ENCODE results near the gene C11orf98.

C11orf98 gene

GRCh38 chr11:62673196-62673525 is 8.2 kb upstream of the C11orf98 start:
- H3K4me3 ChIP-seq (ENCODE audit: low read depth, low read length) = no peak overlapping the region
- TF ChIP-seq, protein P1, sequence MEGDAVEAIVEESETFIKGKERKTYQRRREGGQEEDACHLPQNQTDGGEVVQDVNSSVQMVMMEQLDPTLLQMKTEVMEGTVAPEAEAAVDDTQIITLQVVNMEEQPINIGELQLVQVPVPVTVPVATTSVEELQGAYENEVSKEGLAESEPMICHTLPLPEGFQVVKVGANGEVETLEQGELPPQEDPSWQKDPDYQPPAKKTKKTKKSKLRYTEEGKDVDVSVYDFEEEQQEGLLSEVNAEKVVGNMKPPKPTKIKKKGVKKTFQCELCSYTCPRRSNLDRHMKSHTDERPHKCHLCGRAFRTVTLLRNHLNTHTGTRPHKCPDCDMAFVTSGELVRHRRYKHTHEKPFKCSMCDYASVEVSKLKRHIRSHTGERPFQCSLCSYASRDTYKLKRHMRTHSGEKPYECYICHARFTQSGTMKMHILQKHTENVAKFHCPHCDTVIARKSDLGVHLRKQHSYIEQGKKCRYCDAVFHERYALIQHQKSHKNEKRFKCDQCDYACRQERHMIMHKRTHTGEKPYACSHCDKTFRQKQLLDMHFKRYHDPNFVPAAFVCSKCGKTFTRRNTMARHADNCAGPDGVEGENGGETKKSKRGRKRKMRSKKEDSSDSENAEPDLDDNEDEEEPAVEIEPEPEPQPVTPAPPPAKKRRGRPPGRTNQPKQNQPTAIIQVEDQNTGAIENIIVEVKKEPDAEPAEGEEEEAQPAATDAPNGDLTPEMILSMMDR (IDR thresholded peaks at IDR 0.05; ENCODE audit: low read depth, low read length, missing control alignments) = no peak
- no peak for DNase-seq (ENCODE audit: low read depth)

- DNase-seq (ENCODE audit: low read depth) = peak; percentile 76
- H3K4me3 ChIP-seq (ENCODE audit: low read depth, low read length) = peak within 1 kb of the TSS; percentile 88
- TF ChIP-seq, protein P1 (IDR thresholded peaks at IDR 0.05; ENCODE audit: low read depth, low read length, missing control alignments) = no peak
These were observed 6.8 kb upstream of the C11orf98 start, which contains the start of the genes LBHD1 and UQCC3 for GRCh38 chr11:62671608-62672389. Gene LBHD1 (minus strand): TSS chr11:62672267. CDS start chr11:62670031, 2,236 bp downstream. Gene UQCC3 (plus strand): TSS chr11:62671673. CDS start chr11:62671746, 73 bp downstream.

GRCh38 chr11:62671236-62671607 is 6.2 kb upstream of the C11orf98 start:
- H3K4me3 ChIP-seq (ENCODE audit: low read depth, low read length) = peak overlapping the region; percentile 88
- DNase-seq (ENCODE audit: low read depth) = no peak
- TF ChIP-seq, protein P1 (IDR thresholded peaks at IDR 0.05; ENCODE audit: low read depth, low read length, missing control alignments) = no peak

DNA sequence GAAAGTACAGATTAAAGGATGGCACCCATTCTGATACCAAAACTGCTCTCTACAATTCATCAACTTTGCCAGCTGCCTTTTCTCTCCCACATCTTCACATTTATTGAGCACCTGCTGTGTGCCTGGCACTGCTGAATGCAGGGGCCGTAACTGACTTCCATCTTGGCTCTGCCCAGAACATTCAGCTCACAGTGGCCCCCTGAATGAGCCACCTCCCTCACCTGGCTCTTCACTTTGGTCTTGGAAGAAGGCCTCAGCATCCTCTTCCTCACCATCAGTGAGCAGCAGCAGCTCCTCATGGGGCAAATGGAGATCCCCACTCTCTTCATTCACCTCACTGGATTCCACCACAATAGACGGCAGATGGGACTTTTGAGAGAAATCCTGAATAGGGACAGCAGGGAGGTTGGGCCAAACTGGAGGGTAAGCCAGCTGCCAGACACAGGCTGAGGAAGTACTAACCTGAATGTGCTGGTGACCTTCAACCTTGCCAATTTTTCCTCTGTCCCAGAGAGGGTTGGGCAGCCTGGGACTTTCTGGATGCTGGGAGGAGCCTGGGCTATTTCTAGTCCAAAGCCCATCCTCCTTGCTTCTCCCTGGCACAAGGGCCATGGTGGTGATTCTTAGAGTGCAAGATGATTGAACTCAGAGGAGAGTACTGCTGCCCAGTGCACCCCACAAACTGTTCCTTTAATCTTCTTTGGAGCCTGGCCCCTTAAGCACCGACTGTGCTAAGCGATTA is 4.6 kb upstream of the C11orf98 start:
- DNase-seq (ENCODE audit: low read depth) = no peak
- no peak overlapping the region for H3K4me3 ChIP-seq (ENCODE audit: low read depth, low read length)
- TF ChIP-seq, protein P1 (IDR thresholded peaks at IDR 0.05; ENCODE audit: low read depth, low read length, missing control alignments) = no peak

DNA sequence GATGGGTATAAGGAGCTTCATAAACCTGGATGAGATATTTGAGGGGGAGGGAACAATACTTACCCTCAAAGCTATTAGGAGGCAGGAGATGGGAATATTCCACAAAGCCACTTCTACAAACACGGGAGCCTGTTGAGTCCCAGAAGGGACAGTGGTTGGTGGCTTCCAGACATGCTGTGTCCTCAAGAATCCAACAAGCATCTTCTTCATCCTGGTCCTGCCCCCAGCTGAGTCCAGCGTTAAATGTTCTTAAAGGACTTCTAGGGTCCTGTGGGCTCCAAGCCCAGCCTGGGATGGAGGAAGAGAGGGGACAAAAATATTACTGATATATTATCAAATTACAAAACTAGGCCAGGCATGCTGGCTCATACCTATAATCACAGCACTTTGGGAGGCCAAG is 2.5 kb upstream of the C11orf98 start:
- no peak for DNase-seq (ENCODE audit: low read depth)
- peak overlapping the region; percentile 69; the same call in 1 of the 2 replicates for H3K4me3 ChIP-seq (ENCODE audit: low read depth, low read length)
- TF ChIP-seq, protein P1 (IDR thresholded peaks at IDR 0.05; ENCODE audit: low read depth, low read length, missing control alignments) = no peak

DNA sequence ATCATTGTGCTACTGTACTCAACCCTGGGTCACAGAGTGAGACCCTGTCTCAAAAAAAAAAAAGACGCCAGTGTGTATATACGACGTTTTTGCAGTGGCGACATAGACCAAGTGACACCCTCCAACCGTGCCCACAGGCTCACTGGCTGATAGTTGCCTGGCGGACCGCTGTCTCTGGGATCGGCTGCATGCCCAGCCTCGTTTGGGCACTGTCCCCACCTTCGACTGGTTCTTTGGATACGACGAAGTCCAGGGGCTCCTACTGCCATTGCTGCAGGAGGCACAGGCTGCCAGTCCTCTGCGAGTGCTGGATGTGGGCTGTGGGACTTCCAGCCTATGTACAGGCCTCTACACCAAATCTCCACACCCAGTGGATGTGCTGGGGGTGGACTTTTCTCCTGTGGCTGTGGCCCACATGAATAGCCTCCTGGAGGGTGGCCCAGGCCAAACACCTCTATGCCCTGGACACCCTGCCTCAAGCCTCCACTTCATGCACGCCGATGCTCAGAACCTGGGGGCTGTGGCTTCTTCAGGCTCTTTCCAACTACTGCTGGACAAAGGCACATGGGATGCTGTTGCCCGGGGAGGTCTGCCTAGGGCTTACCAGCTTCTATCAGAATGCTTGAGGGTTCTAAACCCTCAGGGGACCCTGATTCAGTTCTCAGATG is 1.4 kb upstream of the C11orf98 start:
- TF ChIP-seq, protein P1 (IDR thresholded peaks at IDR 0.05; ENCODE audit: low read depth, low read length, missing control alignments) = no peak
- no peak for DNase-seq (ENCODE audit: low read depth)
- peak overlapping the region; percentile 69 for H3K4me3 ChIP-seq (ENCODE audit: low read depth, low read length)
